Upper lobe of right lung (tissue), 1 donor: Measurements from ENCODE around the gene R3HDM1. TPM values are rescaled to one million over a fixed set of nuclear protein-coding genes. Genes with fewer than 3 reads are reported as not detected.
"Not testable (repeated sequence)": the region's sequence is repeated elsewhere in the genome, so short reads cannot be mapped to it uniquely, and the experiment has no call there.

ENCODE experiments used
- ATAC-seq: fragments of 200-7000 bp; cut with Tn5 transposase; one replicate; pipeline ENCODE4 v1.9.1; 2020; ENCODE audit warnings: mild to moderate bottlenecking, moderate library complexity
- DNase-seq: peaks from one replicate; pipeline ENCODE4 v3.0.0-alpha.2; 2020
- H3K27ac ChIP-seq: fragments of 200-600 bp; one replicate; pipeline ENCODE4 v1.8.0; 2022
- H3K27me3 ChIP-seq: fragments of 200-600 bp; one replicate; pipeline ENCODE4 v1.8.0; 2022; ENCODE audit warnings: mild to moderate bottlenecking
- H3K36me3 ChIP-seq: fragments of 200-600 bp; one replicate; pipeline ENCODE4 v1.8.0; 2022
- H3K4me1 ChIP-seq: fragments of 200-600 bp; one replicate; pipeline ENCODE4 v1.8.0; 2022
- H3K4me3 ChIP-seq: fragments of 200-600 bp; one replicate; pipeline ENCODE4 v1.8.0; 2022; ENCODE audit warnings: mild to moderate bottlenecking
- H3K9me3 ChIP-seq: fragments of 200-600 bp; one replicate; pipeline ENCODE4 v1.8.0; 2022
- intact Hi-C: fragments of 100-400 bp; cut with DNase I; formaldehyde crosslinking; loops from one replicate; pipeline ENCODE4 v1.11.0; 2022
- total RNA-seq: library from RNA; stranded (reverse); fragmentation: NEBNext Ultra II Directional; extraction: Animal tissue kit (Norgen Biotek cat#: 25700); gene quantifications from one replicate; pipeline ENCODE4 v1.2.1, GENCODE V29; 2021
- TF ChIP-seq, protein P1 (sequence below): fragments of 200-600 bp; IDR thresholded peaks from one replicate; pipeline ENCODE4 v1.8.0; 2022; ENCODE audit warnings: antibody characterized with exemption
- donor health status: DM: no; HTN: yes; CAD: no; lungs with severe emphysema.

R3HDM1 gene
- total RNA-seq, 1 donor from 2014 or later: 17.0 TPM

DNA sequence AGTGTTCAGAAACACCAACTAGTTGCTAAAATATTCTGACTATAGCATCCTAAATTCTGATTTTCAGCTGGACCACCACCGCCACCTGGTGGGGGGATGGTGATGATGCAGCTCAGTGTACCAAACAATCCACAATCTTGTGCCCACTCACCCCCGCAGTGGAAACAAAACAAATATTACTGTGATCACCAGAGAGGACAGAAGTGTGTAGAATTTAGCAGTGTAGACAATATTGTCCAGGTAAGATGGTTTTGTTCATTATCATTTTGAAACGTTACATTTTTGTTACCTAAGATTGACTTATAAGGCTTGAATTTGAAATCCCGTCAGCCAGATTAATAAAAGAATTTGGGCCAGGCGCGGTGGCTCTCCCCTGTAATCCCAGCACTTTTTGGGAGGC lies 178.7 kb downstream of the R3HDM1 start:
- Histone ChIP-seq H3K27ac (no peak overlapping the region), H3K36me3 (no peaks in the 10 kb centered on the region), H3K27me3 (no peaks in the 10 kb centered on the region), H3K4me1 (no peaks in the 10 kb centered on the region), H3K9me3 (no peaks in the 10 kb centered on the region), H3K4me3 (no peak overlapping the region)
- DNase-seq (no peak), ATAC-seq (peak; percentile 85)
- TF ChIP-seq, protein P1, sequence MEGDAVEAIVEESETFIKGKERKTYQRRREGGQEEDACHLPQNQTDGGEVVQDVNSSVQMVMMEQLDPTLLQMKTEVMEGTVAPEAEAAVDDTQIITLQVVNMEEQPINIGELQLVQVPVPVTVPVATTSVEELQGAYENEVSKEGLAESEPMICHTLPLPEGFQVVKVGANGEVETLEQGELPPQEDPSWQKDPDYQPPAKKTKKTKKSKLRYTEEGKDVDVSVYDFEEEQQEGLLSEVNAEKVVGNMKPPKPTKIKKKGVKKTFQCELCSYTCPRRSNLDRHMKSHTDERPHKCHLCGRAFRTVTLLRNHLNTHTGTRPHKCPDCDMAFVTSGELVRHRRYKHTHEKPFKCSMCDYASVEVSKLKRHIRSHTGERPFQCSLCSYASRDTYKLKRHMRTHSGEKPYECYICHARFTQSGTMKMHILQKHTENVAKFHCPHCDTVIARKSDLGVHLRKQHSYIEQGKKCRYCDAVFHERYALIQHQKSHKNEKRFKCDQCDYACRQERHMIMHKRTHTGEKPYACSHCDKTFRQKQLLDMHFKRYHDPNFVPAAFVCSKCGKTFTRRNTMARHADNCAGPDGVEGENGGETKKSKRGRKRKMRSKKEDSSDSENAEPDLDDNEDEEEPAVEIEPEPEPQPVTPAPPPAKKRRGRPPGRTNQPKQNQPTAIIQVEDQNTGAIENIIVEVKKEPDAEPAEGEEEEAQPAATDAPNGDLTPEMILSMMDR: peak; percentile 96
- intact Hi-C loops: loop anchor here (10.0 kb wide), 1 partner anchor 705 kb away; no protein-coding TSS in a partner anchor

DNA sequence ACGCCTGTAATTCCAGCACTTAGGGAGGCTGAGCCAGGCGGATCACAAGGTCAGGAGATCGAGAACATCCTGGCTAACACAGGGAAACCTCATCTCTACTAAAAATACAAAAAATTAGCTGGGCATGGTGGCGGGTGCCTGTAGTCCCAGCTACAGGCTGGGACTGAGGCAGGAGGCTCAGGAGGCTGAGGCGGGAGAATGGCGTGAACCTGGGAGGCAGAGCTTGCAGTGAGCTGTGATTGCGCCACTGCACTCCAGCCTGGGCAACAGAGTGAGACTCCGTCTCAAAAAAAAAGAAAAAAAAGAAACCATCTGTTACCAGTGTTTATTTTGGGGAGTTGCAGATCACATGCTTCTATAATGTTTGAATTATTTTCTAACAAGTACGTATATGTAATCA lies 183.8 kb downstream of the R3HDM1 start:
- H3K27ac ChIP-seq, DNase-seq, ATAC-seq, H3K4me1 ChIP-seq, intact Hi-C loops, H3K9me3 ChIP-seq, H3K4me3 ChIP-seq, H3K27me3 ChIP-seq: not testable (repeated sequence)
- H3K36me3 ChIP-seq: peaks cover 24% of the 10 kb centered on the region

DNA sequence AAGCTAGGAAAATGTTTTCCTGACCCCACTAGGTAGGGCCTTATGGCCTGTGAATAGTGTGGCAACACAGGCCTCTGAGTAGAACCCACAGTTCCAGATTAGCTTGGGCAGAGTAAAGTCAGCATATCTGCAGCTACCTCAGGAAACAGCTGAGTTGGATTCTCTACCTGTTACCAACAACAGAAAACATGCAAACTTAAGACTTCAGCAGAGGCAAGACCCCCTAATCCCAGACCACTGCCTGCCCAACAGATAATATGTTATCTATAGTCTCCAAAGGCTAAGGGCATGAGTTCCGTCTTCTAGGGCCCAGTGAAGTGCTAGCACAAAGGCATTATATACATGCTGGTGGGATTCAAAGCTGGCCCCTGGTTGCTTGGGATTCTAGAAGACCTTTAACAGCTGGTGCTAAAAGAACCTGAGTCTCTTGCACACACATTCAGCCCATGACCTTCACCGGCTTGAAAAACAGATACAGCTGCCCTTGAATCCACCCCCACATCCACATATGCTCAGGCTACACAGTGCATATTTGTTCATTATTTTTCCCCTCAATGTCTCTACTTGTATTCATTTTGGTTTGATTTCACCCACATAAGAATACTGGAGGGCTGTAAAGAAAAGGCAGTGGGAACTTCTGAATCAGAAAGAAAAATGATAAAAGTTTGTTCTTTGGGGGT lies 196.9 kb downstream of the R3HDM1 start:
- Histone ChIP-seq H3K4me3 (no peak overlapping the region), H3K27me3 (no peaks in the 10 kb centered on the region), H3K27ac (no peak overlapping the region), H3K4me1 (no peaks in the 10 kb centered on the region), H3K36me3 (no peaks in the 10 kb centered on the region), H3K9me3 (no peaks in the 10 kb centered on the region)
- no peak for ATAC-seq
- TF ChIP-seq, protein P1: no peak
- intact Hi-C loops: no loop called here
- no peak for DNase-seq

DNA sequence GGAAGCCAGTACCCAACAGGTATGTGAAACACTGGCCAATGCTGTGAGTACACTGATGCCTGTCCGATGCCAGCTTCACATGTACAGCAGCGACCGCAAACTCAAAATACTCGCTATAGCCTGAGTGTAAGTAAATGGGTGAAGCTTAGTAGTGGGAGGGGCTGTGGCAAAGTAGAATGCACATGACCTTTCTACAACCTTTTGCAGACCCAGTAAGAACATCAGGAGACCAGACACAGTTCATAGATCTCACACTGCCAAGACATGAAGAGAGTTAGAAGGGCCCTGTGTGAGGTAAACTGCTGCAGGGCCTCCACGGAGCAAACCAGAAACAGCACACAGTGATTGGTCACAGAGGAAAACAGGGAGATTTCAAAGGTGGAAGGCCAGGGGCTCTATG lies 201.3 kb downstream of the R3HDM1 start:
- TF ChIP-seq, protein P1: no peak
- Histone ChIP-seq H3K27ac (no peak overlapping the region), H3K9me3 (no peaks in the 10 kb centered on the region), H3K4me1 (no peaks in the 10 kb centered on the region), H3K36me3 (no peaks in the 10 kb centered on the region), H3K27me3 (no peaks in the 10 kb centered on the region), H3K4me3 (no peak overlapping the region)
- ATAC-seq (no peak), DNase-seq (no peak)
- intact Hi-C loops: no loop called here

DNA sequence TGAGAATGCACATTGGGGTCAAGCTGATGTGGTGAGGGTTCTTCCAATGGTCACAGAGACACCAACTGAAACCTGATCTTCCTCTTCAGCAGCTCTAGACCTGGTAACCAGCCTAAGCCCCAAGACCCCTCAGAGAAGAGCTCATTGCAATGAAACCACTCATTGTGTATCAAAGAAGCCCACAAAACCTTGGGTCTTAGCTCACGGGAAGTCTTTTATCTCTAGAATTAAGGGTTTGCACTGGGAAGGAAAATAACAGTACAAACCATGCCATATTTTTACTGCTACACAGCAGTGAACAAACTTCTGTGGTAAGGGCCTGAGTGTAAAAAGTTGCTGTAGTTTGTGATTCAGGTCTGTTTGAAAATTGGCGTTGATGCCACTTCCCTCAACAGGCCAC lies 201.8 kb downstream of the R3HDM1 start:
- DNase-seq (no peak), ATAC-seq (no peak)
- intact Hi-C loops: no loop called here
- Histone ChIP-seq H3K36me3 (no peaks in the 10 kb centered on the region), H3K27ac (no peak overlapping the region), H3K4me1 (no peaks in the 10 kb centered on the region), H3K4me3 (no peak overlapping the region), H3K9me3 (no peaks in the 10 kb centered on the region), H3K27me3 (no peaks in the 10 kb centered on the region)
- TF ChIP-seq, protein P1: no peak

DNA sequence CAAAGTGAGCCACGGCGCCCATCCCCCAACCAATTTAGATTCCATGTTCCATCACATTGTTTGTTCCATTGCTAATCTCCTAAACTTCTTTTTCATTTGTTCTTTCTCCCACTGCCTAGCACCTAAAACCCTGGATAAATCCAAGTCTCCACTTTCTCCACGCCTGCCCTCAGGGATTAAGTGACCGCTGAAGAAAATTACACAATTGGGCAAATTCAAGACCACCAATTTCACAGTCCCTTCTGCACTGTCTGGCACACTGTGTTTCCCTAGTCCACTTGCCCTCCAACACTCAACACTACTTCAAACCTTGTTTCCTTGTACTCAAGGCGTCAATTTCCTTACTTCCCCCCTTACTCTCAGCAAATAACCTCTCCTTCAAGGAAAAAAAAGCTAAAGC lies 205.3 kb downstream of the R3HDM1 start:
- Histone ChIP-seq H3K36me3 (no peaks in the 10 kb centered on the region), H3K9me3 (no peaks in the 10 kb centered on the region), H3K27ac (no peak overlapping the region), H3K4me1 (no peaks in the 10 kb centered on the region), H3K27me3 (no peaks in the 10 kb centered on the region), H3K4me3 (no peak overlapping the region)
- ATAC-seq (no peak), DNase-seq (no peak)
- intact Hi-C loops: no loop called here
- TF ChIP-seq, protein P1: no peak
